Measurements from ENCODE around the gene EIF4G1.

- TF ChIP-seq CTCF (IDR thresholded peaks at IDR 0.05; ENCODE audit: low read length) (no peak), EZH2 (IDR thresholded peaks at IDR 0.05; ENCODE audit: borderline replicate concordance, low read length) (no peak)
Observed at GRCh38 chr3:184328516-184328915, 14.1 kb downstream of the EIF4G1 start.

All from OCI-LY1 (cell line).